HepG2 (cell line): ENCODE measurements around the gene CTNNBL1. TPM values are rescaled to one million over a fixed set of nuclear protein-coding genes. Genes with fewer than 3 reads are reported as not detected.

Source experiments
- ATAC-seq: fragments of 200-7000 bp; cut with Tn5 transposase; 3 replicates; pipeline ENCODE4 v1.9.1; 2020; ENCODE audit warnings: mild to moderate bottlenecking, moderate library complexity
- BruUV-seq: library from RNA; stranded (reverse); fragments of 400-500 nt; replicated peaks from 2 replicates; lab custom pipeline; 2021; lab: Mats Ljungman, UMichigan
- CTCF ChIA-PET: fragments of 300-600 bp; formaldehyde crosslinking; extraction: SDS; loops from one replicate; lab custom pipeline; 2021; ENCODE audit warnings: low total read pairs, inconsistent platforms, low intra/inter-chr PET ratio; lab: Yijun Ruan, JAX
- POLR2A ChIA-PET: fragments of 350-600 bp; sonication (Branson Sonifier 250); formaldehyde crosslinking; loops from one replicate; lab custom pipeline; 2020; ENCODE audit warnings: antibody characterized with exemption, inconsistent platforms; lab: Yijun Ruan, JAX
- DNase-seq: peaks from one replicate; pipeline ENCODE4 v3.0.0-alpha.2; 2015; ENCODE audit warnings: low spot score
- FAIRE-seq: peaks from 3 replicates; lab custom pipeline; 2011; peaks lifted over from hg19 to GRCh38; lab: Jason Lieb, UNC
- H2AFZ ChIP-seq: one replicate; pipeline ENCODE4 v1.6.1; 2011; ENCODE audit warnings: low read length, inconsistent platforms
- H3K27ac ChIP-seq: fragments of 300-600 bp; 3 replicates; pipeline ENCODE4 v1.8.0; 2011; ENCODE audit warnings: mixed run types, mild to moderate bottlenecking, mixed read lengths, low read length, inconsistent platforms; ENCODE audit not compliant: insufficient read depth; ENCODE audit errors: extremely low read length
- H3K27me3 ChIP-seq, 2 experiments: fragments of 200-600 bp in 1 of 2; 2 replicates in 1 of 2; 3 replicates in 1 of 2; pipeline versions ENCODE4 v1.6.0 to v1.8.0; 2011; ENCODE audit warnings: low read length in 2 of 2, mild to moderate bottlenecking in 2 of 2, moderate library complexity in 2 of 2, inconsistent platforms in 1 of 2; ENCODE audit not compliant: insufficient read depth in 2 of 2, control insufficient read depth in 1 of 2
- H3K36me3 ChIP-seq, 2 experiments: fragments of 200-600 bp in 1 of 2; replicated peaks in 1 of 2; 2 replicates in 1 of 2; 3 replicates in 1 of 2; pipeline versions ENCODE4 v1.5.1 to v1.8.0; 2011; ENCODE audit warnings: low read length in 2 of 2, inconsistent platforms in 1 of 2; ENCODE audit not compliant: insufficient read depth in 2 of 2, control insufficient read depth in 1 of 2
- H3K4me1 ChIP-seq: 2 replicates; pipeline ENCODE4 v1.5.1; 2012; ENCODE audit warnings: low read length, inconsistent platforms; ENCODE audit not compliant: insufficient read depth
- H3K4me2 ChIP-seq: 2 replicates; pipeline ENCODE4 v1.6.0; 2011; ENCODE audit warnings: low read depth, low read length, inconsistent platforms
- H3K4me3 ChIP-seq, 3 experiments: fragments of 200-600 bp in 1 of 3; sonication (generic), shearing (Covaris generic) in 1 of 3; replicated peaks in 1 of 3; 2 replicates each; pipeline ENCODE4 v1.5.1; 2011 to 2016; ENCODE audit warnings: low read length in 3 of 3, inconsistent platforms in 2 of 3, low read depth in 2 of 3, mild to moderate bottlenecking in 2 of 3, control low read depth in 1 of 3, mixed read lengths in 1 of 3; ENCODE audit not compliant: insufficient read depth in 1 of 3
- H3K79me2 ChIP-seq: one replicate; pipeline ENCODE4 v1.6.1; 2011; ENCODE audit warnings: low read length, inconsistent platforms; ENCODE audit not compliant: insufficient read depth
- H3K9ac ChIP-seq: 2 replicates; pipeline ENCODE4 v1.6.0; 2011; ENCODE audit warnings: mild to moderate bottlenecking, low read depth, low read length, inconsistent platforms; ENCODE audit not compliant: insufficient read depth
- H3K9me3 ChIP-seq: 2 replicates; pipeline ENCODE4 v1.5.1; 2012; ENCODE audit warnings: mild to moderate bottlenecking, low read length
- H4K20me1 ChIP-seq: 2 replicates; pipeline ENCODE4 v1.6.0; 2011; ENCODE audit warnings: inconsistent platforms, mild to moderate bottlenecking, low read length, moderate library complexity; ENCODE audit not compliant: insufficient read depth
- ADNP ChIP-seq: sonication (generic); formaldehyde crosslinking; IDR thresholded peaks from 2 replicates; pipeline ENCODE4 v1.4.0; 2020; ENCODE audit warnings: missing genetic modification reagents
- FOXC1 ChIP-seq: sonication (generic); formaldehyde crosslinking; IDR thresholded peaks from 2 replicates; pipeline ENCODE4 v1.8.0; 2022; ENCODE audit warnings: mild to moderate bottlenecking, missing genetic modification reagents, borderline replicate concordance
- JDP2 ChIP-seq: sonication (generic); formaldehyde crosslinking; IDR thresholded peaks from 2 replicates; pipeline ENCODE4 v1.8.1; 2022; ENCODE audit warnings: missing genetic modification reagents, borderline replicate concordance
- MYC ChIP-seq: sonication (generic); formaldehyde crosslinking; IDR thresholded peaks from 2 replicates; pipeline ENCODE4 v1.9.0; 2021; ENCODE audit warnings: missing genetic modification reagents, borderline replicate concordance
- NFIC ChIP-seq: IDR thresholded peaks from 2 replicates; pipeline ENCODE4 v1.6.1; 2012; ENCODE audit warnings: mild to moderate bottlenecking, low read length, inconsistent platforms
- NRL ChIP-seq: sonication (generic); formaldehyde crosslinking; IDR thresholded peaks from 2 replicates; pipeline ENCODE4 v1.5.0; 2020; ENCODE audit warnings: missing genetic modification reagents, mild to moderate bottlenecking, moderate library complexity, borderline replicate concordance
- PHF8 ChIP-seq: sonication (generic); formaldehyde crosslinking; IDR thresholded peaks from 2 replicates; pipeline ENCODE4 v1.5.0; 2020; ENCODE audit warnings: missing genetic modification reagents
- STAT5B ChIP-seq: sonication (generic); formaldehyde crosslinking; IDR thresholded peaks from 2 replicates; pipeline ENCODE4 v1.4.0; 2020; ENCODE audit warnings: missing genetic modification reagents
- TFE3 ChIP-seq: IDR thresholded peaks from 2 replicates; pipeline ENCODE4 v1.6.1; 2016
- TGIF2 ChIP-seq: IDR thresholded peaks from 2 replicates; pipeline ENCODE4 v1.6.1; 2016; ENCODE audit warnings: control low read depth, missing compliant biosample characterization
- TMF1 ChIP-seq: sonication (generic); formaldehyde crosslinking; IDR thresholded peaks from 2 replicates; pipeline ENCODE4 v1.8.1; 2022; ENCODE audit warnings: low read depth, missing genetic modification reagents
- ZFP90 ChIP-seq: sonication (generic); formaldehyde crosslinking; IDR thresholded peaks from 2 replicates; pipeline ENCODE4 v1.8.0; 2022; ENCODE audit warnings: missing genetic modification reagents, mild to moderate bottlenecking, inconsistent platforms, borderline replicate concordance
- ZNF225 ChIP-seq: sonication (generic); formaldehyde crosslinking; IDR thresholded peaks from 2 replicates; pipeline ENCODE4 v1.4.0; 2020; ENCODE audit warnings: mild to moderate bottlenecking, missing genetic modification reagents
- ZNF550 ChIP-seq: sonication (generic); formaldehyde crosslinking; IDR thresholded peaks from 2 replicates; pipeline ENCODE4 v1.4.0; 2020; ENCODE audit warnings: mild to moderate bottlenecking, missing genetic modification reagents, borderline replicate concordance
- ZNF572 ChIP-seq: sonication (generic); formaldehyde crosslinking; IDR thresholded peaks from 2 replicates; pipeline ENCODE4 v1.5.1; 2020; ENCODE audit warnings: mild to moderate bottlenecking, missing genetic modification reagents
- ZNF768 ChIP-seq: sonication (generic); formaldehyde crosslinking; IDR thresholded peaks from 2 replicates; pipeline ENCODE4 v1.4.0; 2020; ENCODE audit warnings: missing genetic modification reagents
- ZNF777 ChIP-seq: sonication (generic); formaldehyde crosslinking; IDR thresholded peaks from 2 replicates; pipeline ENCODE4 v1.4.0; 2020; ENCODE audit warnings: missing genetic modification reagents
- ZSCAN5A ChIP-seq: sonication (generic); formaldehyde crosslinking; IDR thresholded peaks from 2 replicates; pipeline ENCODE4 v1.8.0; 2022; ENCODE audit warnings: mild to moderate bottlenecking, missing genetic modification reagents, borderline replicate concordance
- ZUFSP ChIP-seq: sonication (generic); formaldehyde crosslinking; IDR thresholded peaks from 2 replicates; pipeline ENCODE4 v1.9.0; 2021; ENCODE audit warnings: missing genetic modification reagents, mild to moderate bottlenecking, borderline replicate concordance
- WGBS: methylation state at CpG from one replicate; pipeline ENCODE4 v1.1.6; 2017; ENCODE audit warnings: low lambda C conversion rate; 5-methylcytosine and 5-hydroxymethylcytosine counted together
- in situ Hi-C: cut with HindIII; loops from 2 replicates; pipeline ENCODE4 v1.10.0; 2017; ENCODE audit warnings: low pct_unique_long_range_greater_than_20kb; ENCODE audit not compliant: extremely low pct_ligation_motif_present
- intact Hi-C: fragments of 100-400 bp; cut with micrococcal nuclease; formaldehyde crosslinking; loops from one replicate; pipeline ENCODE4 v1.10.0; 2022; ENCODE audit not compliant: unreplicated experiment
- polyA plus RNA-seq, 8 experiments: library from polyadenylated mRNA; depleted of rRNA in 3 of 8; stranded (reverse) in 7 of 8; unstranded in 1 of 8; fragments of >200 nt; fragmentation: Illumina TruSeq in 4 of 8; extraction: Trizol in 4 of 8; gene quantifications; 2 replicates each; pipeline versions ENCODE4 v1.2.1 to v1.2.3, GENCODE V29; 2011 to 2016; ENCODE audit warnings: low read depth in 4 of 8, missing spikeins in 1 of 8, mixed read lengths in 1 of 8; ENCODE audit not compliant: insufficient read depth in 1 of 8
- total RNA-seq, 5 experiments: library from RNA; depleted of rRNA; stranded (reverse); fragments of >200 nt; fragmentation: Illumina TruSeq; extraction: Trizol; gene quantifications; 2 replicates each; pipeline ENCODE4 v1.2.3, GENCODE V29; 2016; ENCODE audit warnings: low read depth in 1 of 5

Gene CTNNBL1
- total and polyA plus RNA-seq, 2 of the 13 experiments (the other 11 are each of a cell fraction or from before 2014, with no cell fraction given) = 49.3 to 94.6 TPM

DNA sequence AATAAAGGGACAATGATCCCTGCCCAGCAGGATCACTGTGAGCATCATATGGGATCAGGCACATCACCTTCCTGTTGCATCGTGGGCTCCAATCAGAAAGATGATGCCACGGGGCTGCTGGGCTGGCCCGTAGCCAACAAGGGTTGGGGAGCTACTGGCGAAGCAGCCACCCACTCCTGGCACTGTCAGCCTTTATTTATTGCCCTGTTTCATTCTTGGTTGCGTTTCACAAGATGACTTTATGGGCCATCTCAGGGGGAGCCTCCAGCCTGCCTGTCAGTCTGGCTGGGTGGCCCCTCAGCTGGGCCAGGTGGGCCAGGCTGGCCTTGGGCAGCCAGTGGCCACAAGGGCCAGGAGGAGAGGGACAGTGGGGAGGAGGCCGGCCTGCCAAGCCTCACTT is 226.4 kb downstream of the CTNNBL1 start (continued):
- TF ChIP-seq ZUFSP (CRISPR knock-in tag) (no peak), ZNF777 (CRISPR knock-in tag) (no peak), ZNF225 (CRISPR knock-in tag) (no peak), ZSCAN5A (CRISPR knock-in tag) (no peak), JDP2 (CRISPR knock-in tag) (no peak), ZNF768 (CRISPR knock-in tag) (no peak), PHF8 (no peak)
- TF ChIP-seq, all 625 proteins: peak for 0

DNA sequence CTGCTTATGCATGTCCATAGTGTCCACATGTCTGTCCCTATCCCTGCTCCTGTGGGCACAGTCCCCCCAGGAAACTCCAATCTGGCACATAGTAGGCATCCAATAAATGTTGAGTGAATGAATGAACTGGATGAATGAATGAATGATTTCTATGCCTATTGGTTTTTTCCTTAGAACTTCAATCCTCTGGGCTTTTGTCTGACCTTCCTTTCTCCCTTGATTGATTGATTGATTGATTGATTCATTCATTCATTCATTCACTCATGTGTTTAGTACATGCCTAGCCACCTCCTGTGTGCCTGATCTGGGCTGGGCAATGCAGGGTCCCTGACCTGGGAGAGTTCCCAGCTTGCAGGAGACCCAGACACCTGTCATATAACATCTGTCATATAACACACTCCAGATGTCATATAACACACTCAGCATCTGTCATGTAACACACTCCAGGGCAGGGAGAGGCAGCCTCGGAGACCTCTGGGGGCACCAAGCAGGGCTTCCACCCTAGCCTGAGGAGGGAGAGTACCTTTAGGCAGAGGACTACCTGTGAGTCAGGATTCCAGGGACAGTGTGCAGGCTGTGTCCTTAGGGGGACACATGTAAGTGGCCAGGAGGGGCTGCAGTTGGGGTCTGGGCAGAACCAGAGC is 227.0 kb downstream of the CTNNBL1 start:
- H3K9ac ChIP-seq = no peak overlapping the region
- peaks cover 14% of the 10 kb centered on the region for H3K4me1 ChIP-seq
- H3K36me3 ChIP-seq = no peaks in the 10 kb centered on the region
- ATAC-seq (no peak), FAIRE-seq (no peak), DNase-seq (no peak)
- CTCF ChIA-PET = no interaction called here
- TF ChIP-seq FOXC1 (CRISPR knock-in tag) (no peak), ZNF572 (no peak), STAT5B (CRISPR knock-in tag) (no peak), ADNP (CRISPR knock-in tag) (no peak), NFIC (no peak), TGIF2 (CRISPR knock-in tag) (no peak), MYC (CRISPR knock-in tag) (no peak), TMF1 (CRISPR knock-in tag) (no peak), ZFP90 (CRISPR knock-in tag) (no peak), ZNF550 (no peak), NRL (no peak), TFE3 (no peak)
- H4K20me1 ChIP-seq = no peaks in the 10 kb centered on the region
- peaks cover 9 to 68% of the 10 kb centered on the region in 2 experiments for H3K27me3 ChIP-seq
- intact Hi-C loops (no loop called here), in situ Hi-C loops (no loop called here)
- H3K4me2 ChIP-seq = no peak overlapping the region
- H3K4me3 ChIP-seq = no peak overlapping the region
- H3K9me3 ChIP-seq = no peaks in the 10 kb centered on the region
- no peak overlapping the region for H2AFZ ChIP-seq
- WGBS = 21% methylated on average over 1 of the region's 1 CpG
- no peaks in the 10 kb centered on the region for H3K79me2 ChIP-seq
- BruUV-seq = no TSS peak
- POLR2A ChIA-PET = no interaction called here
- no peak overlapping the region for H3K27ac ChIP-seq
